A549 (cell line): Measurements from ENCODE around the gene PER1. TPM values are rescaled to one million over a fixed set of nuclear protein-coding genes. Genes with fewer than 3 reads are reported as not detected.

ENCODE experiments used
- BCL3 ChIP-seq: fragments of >200 bp; sonication (Bioruptor Twin); formaldehyde crosslinking; IDR thresholded peaks from 3 replicates; pipeline ENCODE4 v1.6.1; 2016
- CBX2 ChIP-seq: fragments of 200-600 bp; sonication (generic); IDR thresholded peaks from 2 replicates; pipeline ENCODE4 v1.6.1; 2016; ENCODE audit warnings: low read depth, mild to moderate bottlenecking, borderline replicate concordance
- CBX8 ChIP-seq: fragments of 200-600 bp; sonication (generic); IDR thresholded peaks from 2 replicates; pipeline ENCODE4 v1.6.1; 2016
- CHD2 ChIP-seq: fragments of 150-350 bp; IDR thresholded peaks from 2 replicates; pipeline ENCODE4 v1.6.1; 2014; ENCODE audit warnings: low read length; ENCODE audit not compliant: partially characterized antibody
- CTCF ChIP-seq: fragments of >200 bp; sonication (Bioruptor Twin); formaldehyde crosslinking; IDR thresholded peaks from 3 replicates; pipeline ENCODE4 v1.5.1; 2016
- EHMT2 ChIP-seq: fragments of 200-600 bp; sonication (generic); IDR thresholded peaks from 2 replicates; pipeline ENCODE4 v1.6.1; 2016; ENCODE audit warnings: antibody characterized with exemption, low read depth, mild to moderate bottlenecking, moderate library complexity
- EP300 ChIP-seq, 2 experiments: fragments of >200 bp; sonication (Bioruptor Twin); formaldehyde crosslinking; IDR thresholded peaks; 2 replicates in 1 of 2; 3 replicates in 1 of 2; pipeline ENCODE4 v1.6.1; 2016 to 2017
- FOSB ChIP-seq: fragments of 250-450 bp; sonication (Bioruptor Pico); IDR thresholded peaks from 2 replicates; pipeline ENCODE4 v1.5.0; 2020; ENCODE audit warnings: mild to moderate bottlenecking, moderate library complexity
- GATA3 ChIP-seq: IDR thresholded peaks from 2 replicates; pipeline ENCODE4 v1.6.1; 2012; ENCODE audit warnings: borderline replicate concordance
- HES2 ChIP-seq: fragments of >200 bp; sonication (Bioruptor Twin); formaldehyde crosslinking; IDR thresholded peaks from 2 replicates; pipeline ENCODE4 v1.6.1; 2016
- HMGXB4 ChIP-seq: fragments of 250-450 bp; sonication (Bioruptor Pico); IDR thresholded peaks from 2 replicates; pipeline ENCODE4 v1.5.0; 2021; ENCODE audit warnings: mild to moderate bottlenecking, moderate library complexity, borderline replicate concordance
- HOXB5 ChIP-seq: fragments of 250-450 bp; sonication (Bioruptor Pico); IDR thresholded peaks from 2 replicates; pipeline ENCODE4 v1.5.0; 2020; ENCODE audit warnings: mild to moderate bottlenecking, moderate library complexity
- JUNB ChIP-seq: fragments of >200 bp; sonication (Bioruptor Twin); formaldehyde crosslinking; IDR thresholded peaks from 2 replicates; pipeline ENCODE4 v1.6.1; 2016
- MAFK ChIP-seq: fragments of 450-650 bp; IDR thresholded peaks from 2 replicates; pipeline ENCODE4 v1.6.1; 2014; ENCODE audit not compliant: partially characterized antibody
- MYC ChIP-seq: IDR thresholded peaks from 2 replicates; pipeline ENCODE4 v1.6.1; 2012; ENCODE audit warnings: mild to moderate bottlenecking, inconsistent platforms, low read length, improper control_type of control experiment, borderline replicate concordance
- NFE2L2 ChIP-seq: fragments of 150-350 bp; conservative IDR thresholded peaks from 2 replicates; pipeline ENCODE4 v1.6.1; 2014; ENCODE audit warnings: low read length
- PBX3 ChIP-seq: IDR thresholded peaks from 2 replicates; pipeline ENCODE4 v1.6.1; 2012
- PHF8 ChIP-seq: fragments of 200-600 bp; sonication (generic); IDR thresholded peaks from 2 replicates; pipeline ENCODE4 v1.6.1; 2016; ENCODE audit warnings: low read depth, mild to moderate bottlenecking, antibody characterized with exemption, moderate library complexity, borderline replicate concordance
- POLR2A ChIP-seq: IDR thresholded peaks from 2 replicates; pipeline ENCODE4 v1.6.1; 2012; ENCODE audit warnings: mild to moderate bottlenecking, low read length
- RARB ChIP-seq: fragments of 250-450 bp; sonication (Bioruptor Pico); IDR thresholded peaks from 2 replicates; pipeline ENCODE4 v1.8.0; 2021; ENCODE audit warnings: mild to moderate bottlenecking, moderate library complexity
- RCOR1 ChIP-seq: fragments of 150-350 bp; IDR thresholded peaks from 2 replicates; pipeline ENCODE4 v1.6.1; 2014; ENCODE audit warnings: antibody characterized with exemption, low read length, low read depth
- REST ChIP-seq: fragments of 200-600 bp; sonication (generic); IDR thresholded peaks from 2 replicates; pipeline ENCODE4 v1.6.1; 2016; ENCODE audit warnings: antibody characterized with exemption, mild to moderate bottlenecking, moderate library complexity
- SREBF2 ChIP-seq: fragments of 450-650 bp; IDR thresholded peaks from 2 replicates; pipeline ENCODE4 v1.6.1; 2014; ENCODE audit warnings: mild to moderate bottlenecking, moderate library complexity
- TFCP2L1 ChIP-seq: fragments of 250-450 bp; sonication (Bioruptor Pico); IDR thresholded peaks from 2 replicates; pipeline ENCODE4 v1.5.0; 2021; ENCODE audit warnings: mild to moderate bottlenecking
- USF2 ChIP-seq: fragments of 450-650 bp; IDR thresholded peaks from 2 replicates; pipeline ENCODE4 v1.6.1; 2014; ENCODE audit warnings: antibody characterized with exemption
- ZC3H11A ChIP-seq: fragments of 450-650 bp; IDR thresholded peaks from 2 replicates; pipeline ENCODE4 v1.6.1; 2014; ENCODE audit warnings: antibody characterized with exemption, mild to moderate bottlenecking
- polyA plus RNA-seq, 4 experiments: library from polyadenylated mRNA; depleted of rRNA in 3 of 4; stranded (reverse); fragments of >200 nt; fragmentation: RNase III in 1 of 4; extraction: RNeasy Plus Mini Kit Qiagen cat#74134 plus additional on column Dnase treatment in 1 of 4; gene quantifications; 2 replicates in 3 of 4; 3 replicates in 1 of 4; pipeline ENCODE4 v1.2.3, GENCODE V29; 2011 to 2017
- TF ChIP-seq, protein P1 (sequence below): fragments of 150-350 bp; IDR thresholded peaks from 2 replicates; pipeline ENCODE4 v1.6.1; 2014; ENCODE audit warnings: low read depth, mild to moderate bottlenecking, low read length
- TF ChIP-seq, protein P2 (sequence below): IDR thresholded peaks from 2 replicates; pipeline ENCODE4 v1.6.1; 2012; ENCODE audit warnings: low read depth, borderline replicate concordance

The PER1 gene
- polyA plus RNA-seq, 2 of the 4 experiments (the other 2 are of a cell fraction): 5.5 to 8.7 TPM

DNA sequence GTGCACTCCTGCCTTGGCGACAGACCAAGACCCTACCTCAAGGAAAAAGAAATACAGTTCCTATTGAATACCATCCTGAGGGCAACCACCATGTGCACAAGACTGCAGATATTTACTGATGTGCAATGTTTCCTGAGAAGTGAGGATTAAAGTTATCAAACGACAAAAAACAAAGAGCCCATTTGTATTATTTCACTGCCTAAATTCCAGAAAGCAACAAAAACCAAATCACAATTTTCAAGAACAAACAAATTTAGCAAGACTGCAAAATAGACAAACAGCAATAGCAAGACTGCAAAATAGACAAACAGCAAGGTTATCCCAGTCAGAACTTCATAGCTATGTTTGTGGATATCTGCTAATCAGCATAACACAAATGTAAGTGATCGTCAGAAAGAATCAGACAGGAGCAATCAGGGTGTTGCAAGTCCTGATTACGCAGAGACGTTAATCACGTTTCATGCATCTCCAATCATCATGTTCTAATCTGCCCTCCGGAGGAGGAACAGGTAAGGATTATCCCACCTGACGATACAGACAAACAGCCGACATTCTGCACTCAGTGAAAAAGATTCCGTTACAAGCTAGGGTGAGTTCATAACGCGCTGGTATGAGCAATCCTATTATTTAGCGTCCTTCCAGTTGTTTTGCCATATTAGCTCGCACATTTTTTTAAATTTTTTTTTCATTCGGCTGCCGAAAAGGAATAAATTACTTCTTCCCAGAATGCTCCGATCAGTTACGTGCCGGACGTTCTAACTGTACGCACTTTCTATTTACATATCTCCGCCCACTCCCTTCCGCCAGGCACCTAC lies 21.1 kb upstream of the PER1 start (continued):
- 0 out of 3 replicates have a peak, but pooled peaks have one; percentile 9 for TF ChIP-seq CTCF
- no peak for TF ChIP-seq RCOR1
- TF ChIP-seq FOSB (CRISPR knock-in tag): peak; percentile 100
- TF ChIP-seq CBX2: no peak
- no peak for TF ChIP-seq USF2
- no peak for TF ChIP-seq NFE2L2
- TF ChIP-seq REST: peak; percentile 91
- peak; percentile 100 for TF ChIP-seq TFCP2L1
- peak; percentile 66; the same call in 1 of the 2 replicates for TF ChIP-seq HES2
- peak; percentile 94 for TF ChIP-seq GATA3
- peak; percentile 100 for TF ChIP-seq RARB (CRISPR knock-in tag)
- TF ChIP-seq, protein P1, sequence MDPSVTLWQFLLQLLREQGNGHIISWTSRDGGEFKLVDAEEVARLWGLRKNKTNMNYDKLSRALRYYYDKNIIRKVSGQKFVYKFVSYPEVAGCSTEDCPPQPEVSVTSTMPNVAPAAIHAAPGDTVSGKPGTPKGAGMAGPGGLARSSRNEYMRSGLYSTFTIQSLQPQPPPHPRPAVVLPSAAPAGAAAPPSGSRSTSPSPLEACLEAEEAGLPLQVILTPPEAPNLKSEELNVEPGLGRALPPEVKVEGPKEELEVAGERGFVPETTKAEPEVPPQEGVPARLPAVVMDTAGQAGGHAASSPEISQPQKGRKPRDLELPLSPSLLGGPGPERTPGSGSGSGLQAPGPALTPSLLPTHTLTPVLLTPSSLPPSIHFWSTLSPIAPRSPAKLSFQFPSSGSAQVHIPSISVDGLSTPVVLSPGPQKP: no peak
- TF ChIP-seq PHF8: no peak
- TF ChIP-seq EP300 (IDR thresholded peaks at IDR 0.05): peak; percentile 12 to 44; a peak in 1 of 5 replicates
- peak; percentile 100 for TF ChIP-seq BCL3
- peak; percentile 99 for TF ChIP-seq HMGXB4 (CRISPR knock-in tag)
- peak; percentile 100 for TF ChIP-seq POLR2A
- no peak; the same call in 1 of the 2 replicates for TF ChIP-seq MYC
- peak; percentile 97 for TF ChIP-seq HOXB5 (CRISPR knock-in tag)
- peak; percentile 96 for TF ChIP-seq MAFK
- TF ChIP-seq SREBF2: no peak
- TF ChIP-seq PBX3: peak; percentile 95
- TF ChIP-seq CHD2: peak; percentile 50
- TF ChIP-seq EHMT2: no peak
- no peak for TF ChIP-seq CBX8
- TF ChIP-seq ZC3H11A: 0 out of 2 replicates have a peak, but pooled peaks have one; percentile 5
- TF ChIP-seq, protein P2, sequence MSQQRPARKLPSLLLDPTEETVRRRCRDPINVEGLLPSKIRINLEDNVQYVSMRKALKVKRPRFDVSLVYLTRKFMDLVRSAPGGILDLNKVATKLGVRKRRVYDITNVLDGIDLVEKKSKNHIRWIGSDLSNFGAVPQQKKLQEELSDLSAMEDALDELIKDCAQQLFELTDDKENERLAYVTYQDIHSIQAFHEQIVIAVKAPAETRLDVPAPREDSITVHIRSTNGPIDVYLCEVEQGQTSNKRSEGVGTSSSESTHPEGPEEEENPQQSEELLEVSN: peak; percentile 41; the same call in 1 of the 2 replicates
- peak; percentile 54 for TF ChIP-seq JUNB
